GM21515 (cell line): ENCODE measurements around the gene PARD3B.

Experiments used
- ATAC-seq: cut with Tn5 transposase; IDR thresholded peaks from one replicate; pipeline ENCODE4 v1.9.1; 2021; ENCODE audit not compliant: unreplicated experiment

PARD3B gene

GRCh38 chr2:205574001-205574400 lies 1028.7 kb downstream of the PARD3B start:
- ATAC-seq, result no peak

- ATAC-seq, result no peak
Observed at GRCh38 chr2:205579335-205579734, 1034.1 kb downstream of the PARD3B start.

- ATAC-seq, result no peak
Observed at GRCh38 chr2:205580212-205580987, 1035.1 kb downstream of the PARD3B start.

- no peak for ATAC-seq
Observed at GRCh38 chr2:205582366-205582765, 1037.1 kb downstream of the PARD3B start.

- no peak for ATAC-seq
Observed at GRCh38 chr2:205585449-205586383, 1040.4 kb downstream of the PARD3B start.

- no peak for ATAC-seq
Observed at GRCh38 chr2:205586626-205587025, 1041.4 kb downstream of the PARD3B start.

GRCh38 chr2:205589479-205589878 lies 1044.2 kb downstream of the PARD3B start:
- ATAC-seq, result no peak

GRCh38 chr2:205590759-205591158 lies 1045.5 kb downstream of the PARD3B start:
- ATAC-seq, result no peak

- ATAC-seq, result no peak
Observed at GRCh38 chr2:205593891-205594290, 1048.6 kb downstream of the PARD3B start.

- no peak for ATAC-seq
Observed at GRCh38 chr2:205596581-205596980, 1051.3 kb downstream of the PARD3B start.

- no peak for ATAC-seq
Observed at GRCh38 chr2:205605638-205606304, 1060.5 kb downstream of the PARD3B start.

GRCh38 chr2:205607146-205607545 lies 1061.9 kb downstream of the PARD3B start:
- no peak for ATAC-seq

- ATAC-seq, result no peak
Observed at GRCh38 chr2:205609113-205609512, 1063.8 kb downstream of the PARD3B start.

- no peak for ATAC-seq
Observed at GRCh38 chr2:205610437-205610836, 1065.2 kb downstream of the PARD3B start.

GRCh38 chr2:205612636-205613035 lies 1067.4 kb downstream of the PARD3B start:
- ATAC-seq, result no peak

- no peak for ATAC-seq
Observed at GRCh38 chr2:205613970-205614559, 1068.8 kb downstream of the PARD3B start.

- no peak for ATAC-seq
Observed at GRCh38 chr2:205614965-205615364, 1069.7 kb downstream of the PARD3B start.

- no peak for ATAC-seq
Observed at GRCh38 chr2:205617905-205618304, 1072.6 kb downstream of the PARD3B start.

- no peak for ATAC-seq
Observed at GRCh38 chr2:205619600-205619999, 1074.3 kb downstream of the PARD3B start.

- ATAC-seq, result no peak
Observed at GRCh38 chr2:205627085-205627484, 1081.8 kb downstream of the PARD3B start.

GRCh38 chr2:205628422-205628821 lies 1083.1 kb downstream of the PARD3B start:
- ATAC-seq, result no peak
